Suprapubic skin (tissue), 4 donors: ENCODE results near the gene EMC9. TPM values are rescaled to one million over a fixed set of nuclear protein-coding genes. Genes with fewer than 3 reads are reported as not detected.
A peak's percentile ranks its signal among the peaks of the same experiment; 100 is the strongest.

Source experiments
- DNase-seq, 2 donors: peaks; one replicate each; pipeline ENCODE4 v3.0.0-alpha.2; 2019; ENCODE audit warnings: low spot score in 2 of 2
- H3K27ac ChIP-seq: fragments of 200-600 bp; sonication (generic); one replicate; pipeline ENCODE4 v1.5.1; 2019
- H3K27me3 ChIP-seq: fragments of 200-600 bp; sonication (generic); one replicate; pipeline ENCODE4 v1.5.1; 2019
- H3K36me3 ChIP-seq: fragments of 200-600 bp; sonication (generic); one replicate; pipeline ENCODE4 v1.5.1; 2019
- H3K4me1 ChIP-seq: fragments of 200-600 bp; sonication (generic); one replicate; pipeline ENCODE4 v1.5.1; 2019
- H3K4me3 ChIP-seq: fragments of 200-600 bp; sonication (generic); one replicate; pipeline ENCODE4 v1.5.1; 2019; ENCODE audit warnings: mild to moderate bottlenecking
- H3K9me3 ChIP-seq: fragments of 200-600 bp; sonication (generic); one replicate; pipeline ENCODE4 v1.5.1; 2019
- EP300 ChIP-seq: sonication (generic); formaldehyde crosslinking; IDR thresholded peaks from one replicate; pipeline ENCODE4 v1.6.1; 2017; ENCODE audit warnings: antibody characterized with exemption
- POLR2A ChIP-seq, 2 donors: fragments of 450-650 bp; IDR thresholded peaks; one replicate each; pipeline ENCODE4 v1.6.1; 2017; ENCODE audit warnings: antibody characterized with exemption in 2 of 2, mild to moderate bottlenecking in 2 of 2, moderate library complexity in 2 of 2
- POLR2AphosphoS5 ChIP-seq, 3 donors: sonication (generic); formaldehyde crosslinking; IDR thresholded peaks; one replicate each; pipeline ENCODE4 v1.6.1; 2017; ENCODE audit warnings: antibody characterized with exemption in 3 of 3
- WGBS: methylation state at CpG from one replicate; pipeline ENCODE4 v1.1.5; 2018; 5-methylcytosine and 5-hydroxymethylcytosine counted together
- total RNA-seq, 4 donors: library from RNA; depleted of rRNA; stranded (reverse); fragments of >200 nt; gene quantifications; one replicate each; pipeline ENCODE4 v1.1.0, GENCODE V29; 2016
- TF ChIP-seq, protein P1 (sequence below), 2 donors: fragments of 200-600 bp in 1 of 2; fragments of 450-650 bp in 1 of 2; sonication (generic) in 1 of 2; IDR thresholded peaks; one replicate each; pipeline ENCODE4 v1.5.1; 2016 to 2019; ENCODE audit warnings: antibody characterized with exemption in 2 of 2, mild to moderate bottlenecking in 1 of 2, moderate library complexity in 1 of 2

Gene EMC9
- total RNA-seq, 4 donors from 2014 or later: 10.9 to 22.0 (median 14.1) TPM

DNA sequence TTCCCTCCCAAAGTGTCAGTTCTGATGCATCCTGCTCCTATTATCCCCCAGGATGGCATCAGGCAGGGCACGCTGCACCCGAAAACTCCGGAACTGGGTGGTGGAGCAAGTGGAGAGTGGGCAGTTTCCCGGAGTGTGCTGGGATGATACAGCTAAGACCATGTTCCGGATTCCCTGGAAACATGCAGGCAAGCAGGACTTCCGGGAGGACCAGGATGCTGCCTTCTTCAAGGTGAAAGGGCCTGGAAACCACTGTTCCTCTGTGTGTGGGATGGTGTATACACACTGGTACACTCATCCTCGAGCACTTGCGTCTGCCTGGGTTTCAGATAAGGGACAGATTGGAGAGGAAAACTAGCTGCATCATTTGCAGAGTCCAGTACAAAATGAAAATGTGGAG, 20.7 kb upstream of the EMC9 start:
- Histone ChIP-seq H3K4me1 (peaks cover 47% of the 10 kb centered on the region), H3K9me3 (no peaks in the 10 kb centered on the region), H3K36me3 (peaks cover 67% of the 10 kb centered on the region), H3K27ac (peak overlapping the region; percentile 83), H3K4me3 (peak overlapping the region; percentile 64), H3K27me3 (no peaks in the 10 kb centered on the region)
- 26% methylated on average over 8 of the region's 8 CpGs for WGBS
- peak in 1 of 2 donors; percentile 50 for DNase-seq
- no peak for TF ChIP-seq EP300
- no peak for TF ChIP-seq POLR2AphosphoS5 (IDR thresholded peaks at IDR 0.05)
- TF ChIP-seq, protein P1, sequence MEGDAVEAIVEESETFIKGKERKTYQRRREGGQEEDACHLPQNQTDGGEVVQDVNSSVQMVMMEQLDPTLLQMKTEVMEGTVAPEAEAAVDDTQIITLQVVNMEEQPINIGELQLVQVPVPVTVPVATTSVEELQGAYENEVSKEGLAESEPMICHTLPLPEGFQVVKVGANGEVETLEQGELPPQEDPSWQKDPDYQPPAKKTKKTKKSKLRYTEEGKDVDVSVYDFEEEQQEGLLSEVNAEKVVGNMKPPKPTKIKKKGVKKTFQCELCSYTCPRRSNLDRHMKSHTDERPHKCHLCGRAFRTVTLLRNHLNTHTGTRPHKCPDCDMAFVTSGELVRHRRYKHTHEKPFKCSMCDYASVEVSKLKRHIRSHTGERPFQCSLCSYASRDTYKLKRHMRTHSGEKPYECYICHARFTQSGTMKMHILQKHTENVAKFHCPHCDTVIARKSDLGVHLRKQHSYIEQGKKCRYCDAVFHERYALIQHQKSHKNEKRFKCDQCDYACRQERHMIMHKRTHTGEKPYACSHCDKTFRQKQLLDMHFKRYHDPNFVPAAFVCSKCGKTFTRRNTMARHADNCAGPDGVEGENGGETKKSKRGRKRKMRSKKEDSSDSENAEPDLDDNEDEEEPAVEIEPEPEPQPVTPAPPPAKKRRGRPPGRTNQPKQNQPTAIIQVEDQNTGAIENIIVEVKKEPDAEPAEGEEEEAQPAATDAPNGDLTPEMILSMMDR (IDR thresholded peaks at IDR 0.05): no peak
- no peak for TF ChIP-seq POLR2A (IDR thresholded peaks at IDR 0.05)

DNA sequence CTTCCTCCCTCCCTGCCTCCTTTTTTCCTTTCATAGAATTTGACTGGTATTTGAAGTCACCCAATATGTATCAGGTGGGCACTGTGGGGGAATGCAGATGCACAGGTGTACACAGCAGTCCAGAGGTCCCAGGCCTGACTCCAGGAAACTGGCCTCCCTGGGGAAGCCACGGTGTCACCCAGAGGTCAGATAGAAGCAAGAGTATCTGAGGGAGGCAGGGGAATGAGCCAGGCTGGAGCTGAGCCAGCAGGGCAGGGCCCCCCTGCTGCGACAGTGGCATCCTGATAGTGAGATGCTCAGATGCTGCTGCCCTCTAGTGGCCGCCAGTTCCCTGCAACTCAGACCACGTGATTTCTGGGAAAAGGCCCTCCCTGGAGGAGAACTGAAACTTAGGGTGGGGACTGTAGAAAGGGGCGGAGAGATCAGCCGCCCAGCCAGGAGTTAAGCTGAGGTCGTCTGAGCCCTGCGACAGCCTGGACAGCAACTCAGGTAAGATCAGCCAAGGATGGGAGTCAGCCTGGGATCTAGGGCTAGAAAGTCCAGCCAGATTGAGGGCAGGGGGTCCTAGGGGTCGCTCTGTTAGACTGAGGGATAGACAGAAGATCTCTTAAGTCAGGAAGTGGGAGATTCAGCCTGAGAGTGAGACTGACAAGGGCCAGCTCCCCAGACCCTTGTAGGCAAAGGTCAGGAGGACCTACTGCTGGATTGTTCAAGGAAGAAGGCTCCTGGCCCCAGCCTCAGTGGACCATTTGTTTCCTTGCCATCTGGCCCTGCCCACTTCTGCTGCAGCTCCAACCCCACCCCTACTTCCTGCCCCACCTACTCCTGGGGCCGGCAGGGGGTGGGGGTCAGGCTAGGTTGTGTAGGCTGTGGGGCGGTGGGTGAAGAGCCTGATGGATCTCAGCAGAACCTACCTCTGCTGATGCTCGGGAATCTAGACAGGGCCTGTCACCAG, 19.7 kb upstream of the EMC9 start, which contains the start of gene IRF9:
Gene IRF9, plus strand, starts transcription at position 416 of the 955 bp plus-strand sequence. CDS start 880 bp downstream, outside the sequence.
- WGBS: 1% methylated on average over 12 of the region's 12 CpGs
- Histone ChIP-seq H3K27me3 (no peaks in the 10 kb centered on the region), H3K36me3 (peaks cover 67% of the 10 kb centered on the region), H3K27ac (peak within 1 kb of the TSS; percentile 83), H3K4me1 (peaks cover 47% of the 10 kb centered on the region), H3K4me3 (peak within 1 kb of the TSS; percentile 64), H3K9me3 (no peaks in the 10 kb centered on the region)
- TF ChIP-seq, protein P1 (IDR thresholded peaks at IDR 0.05): peak; percentile 91 to 96
- TF ChIP-seq POLR2A (IDR thresholded peaks at IDR 0.05): peak in 1 of 2 donors; percentile 29
- TF ChIP-seq POLR2AphosphoS5 (IDR thresholded peaks at IDR 0.05): peak; percentile 82 to 98 (median 92)
- no peak for TF ChIP-seq EP300
- peak; percentile 97 to 98 for DNase-seq

DNA sequence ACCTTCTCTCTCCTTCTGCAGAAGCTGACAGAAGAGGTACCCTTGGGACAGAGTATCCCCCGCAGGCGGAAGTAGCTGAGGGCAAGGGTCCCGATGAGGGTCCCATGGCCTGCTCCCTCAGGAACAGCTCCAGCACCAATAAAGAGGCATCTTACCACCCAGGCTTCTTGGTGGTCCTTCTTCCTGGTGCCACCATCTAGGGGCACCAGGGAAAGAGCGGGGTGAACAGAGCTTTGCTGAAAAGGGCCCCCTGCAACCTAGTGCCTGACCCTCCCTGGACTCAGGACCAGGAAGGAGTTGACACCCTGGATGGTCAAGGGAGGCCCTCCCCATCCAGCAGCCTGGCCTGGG, 19.1 kb upstream of the EMC9 start:
- Histone ChIP-seq H3K4me3 (no peak overlapping the region), H3K27me3 (no peaks in the 10 kb centered on the region), H3K9me3 (no peaks in the 10 kb centered on the region), H3K36me3 (peaks cover 67% of the 10 kb centered on the region), H3K27ac (peak overlapping the region; percentile 50), H3K4me1 (peaks cover 47% of the 10 kb centered on the region)
- TF ChIP-seq, protein P1 (IDR thresholded peaks at IDR 0.05): no peak
- no peak for TF ChIP-seq POLR2A (IDR thresholded peaks at IDR 0.05)
- 87% methylated on average over 4 of the region's 4 CpGs for WGBS
- DNase-seq: no peak

DNA sequence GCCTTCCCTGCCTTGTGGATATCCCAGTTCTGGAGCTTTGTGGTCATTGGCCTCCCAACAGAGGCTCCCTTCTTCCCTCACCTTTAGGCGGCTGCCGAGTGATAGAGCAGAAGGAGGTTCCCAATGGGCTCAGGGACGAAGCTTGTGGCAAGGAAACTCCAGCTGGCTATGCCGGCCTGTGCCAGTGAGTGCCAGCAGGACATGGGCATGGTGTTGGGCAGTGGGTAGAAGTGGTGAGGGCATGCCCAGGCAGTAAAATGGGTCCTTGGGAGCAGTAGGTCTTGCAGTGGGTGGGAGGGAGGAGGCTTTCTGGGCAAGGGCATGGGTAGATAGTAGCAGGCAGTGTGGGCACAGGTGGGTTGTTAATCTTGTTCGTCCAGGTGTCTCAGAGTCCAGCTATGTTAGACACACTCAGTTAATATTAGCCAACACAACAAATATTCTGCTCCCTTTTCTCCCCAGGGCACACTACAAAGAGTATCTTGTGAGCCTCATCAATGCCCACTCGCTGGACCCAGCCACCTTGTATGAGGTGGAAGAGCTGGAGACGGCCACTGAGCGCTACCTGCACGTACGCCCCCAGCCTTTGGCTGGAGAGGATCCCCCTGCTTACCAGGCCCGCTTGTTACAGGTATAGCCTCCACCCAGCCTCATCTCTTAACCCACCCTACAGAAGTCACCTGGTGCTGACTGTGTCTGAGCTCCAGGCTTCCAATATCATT, 18.5 kb upstream of the EMC9 start:
- peak overlapping the region; percentile 50 for H3K27ac ChIP-seq
- no peaks in the 10 kb centered on the region for H3K27me3 ChIP-seq
- 69% methylated on average over 8 of the region's 11 CpGs for WGBS
- H3K4me1 ChIP-seq: peaks cover 44% of the 10 kb centered on the region
- DNase-seq: no peak
- no peak for TF ChIP-seq POLR2AphosphoS5 (IDR thresholded peaks at IDR 0.05)
- TF ChIP-seq POLR2A (IDR thresholded peaks at IDR 0.05): no peak
- TF ChIP-seq, protein P1 (IDR thresholded peaks at IDR 0.05): no peak
- TF ChIP-seq EP300: no peak
- H3K9me3 ChIP-seq: no peaks in the 10 kb centered on the region
- no peak overlapping the region for H3K4me3 ChIP-seq
- peaks cover 67% of the 10 kb centered on the region for H3K36me3 ChIP-seq

DNA sequence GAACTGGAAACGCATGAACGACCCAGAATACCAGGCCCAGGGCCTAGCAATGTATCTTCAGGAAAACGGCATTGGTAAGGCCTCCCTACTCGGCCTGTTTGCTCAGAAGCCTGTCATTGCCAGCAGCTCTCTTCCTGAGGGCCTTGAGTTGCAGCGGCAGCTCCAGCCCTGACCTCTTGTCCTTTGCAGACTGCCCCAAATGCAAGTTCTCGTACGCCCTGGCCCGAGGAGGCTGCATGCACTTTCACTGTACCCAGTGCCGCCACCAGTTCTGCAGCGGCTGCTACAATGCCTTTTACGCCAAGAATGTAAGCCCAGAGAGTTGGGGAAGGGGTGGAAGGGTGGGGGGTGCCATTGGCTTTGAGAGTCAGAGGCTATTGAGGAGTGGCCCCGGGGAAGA, 15.9 kb upstream of the EMC9 start:
- Histone ChIP-seq H3K4me1 (peaks cover 19% of the 10 kb centered on the region), H3K27ac (no peak overlapping the region), H3K36me3 (peaks cover 70% of the 10 kb centered on the region), H3K4me3 (no peak overlapping the region), H3K27me3 (no peaks in the 10 kb centered on the region), H3K9me3 (no peaks in the 10 kb centered on the region)
- 93% methylated on average over 9 of the region's 12 CpGs for WGBS
- TF ChIP-seq POLR2AphosphoS5 (IDR thresholded peaks at IDR 0.05) (no peak), POLR2A (IDR thresholded peaks at IDR 0.05) (no peak), EP300 (no peak)
- TF ChIP-seq, protein P1 (IDR thresholded peaks at IDR 0.05): no peak
- no peak for DNase-seq
